Gastroesophageal sphincter (tissue), 4 donors: ENCODE results near the gene STX2. TPM values are rescaled to one million over a fixed set of nuclear protein-coding genes. Genes with fewer than 3 reads are reported as not detected.
A peak's percentile ranks its signal among the peaks of the same experiment; 100 is the strongest.

ENCODE experiments used
- ATAC-seq: fragments of 150-250 bp; one replicate; pipeline ENCODE4 v1.9.1; 2016; ENCODE audit warnings: mild to moderate bottlenecking, moderate library complexity
- H3K27ac ChIP-seq, 4 donors: fragments of 200-600 bp; sonication (generic) in 3 of 4; 1 replicate in 3 of 4; 2 replicates in 1 of 4; pipeline ENCODE4 v1.5.1; 2016 to 2019
- H3K27me3 ChIP-seq: fragments of 200-600 bp; sonication (generic); one replicate; pipeline ENCODE4 v1.5.1; 2019
- H3K36me3 ChIP-seq, 2 donors: fragments of 200-600 bp; sonication (generic); one replicate each; pipeline ENCODE4 v1.5.1; 2019; ENCODE audit warnings: control low read depth in 1 of 2
- H3K4me1 ChIP-seq, 3 donors: fragments of 200-600 bp; sonication (generic); 1 replicate in 2 of 3; 2 replicates in 1 of 3; pipeline ENCODE4 v1.5.1; 2016 to 2019; ENCODE audit warnings: control low read depth in 2 of 3
- H3K4me3 ChIP-seq, 2 donors: fragments of 200-600 bp; sonication (generic); one replicate each; pipeline ENCODE4 v1.5.1; 2019; ENCODE audit warnings: mild to moderate bottlenecking in 1 of 2, moderate library complexity in 1 of 2
- H3K9me3 ChIP-seq, 3 donors: fragments of 200-600 bp; sonication (generic); one replicate each; pipeline ENCODE4 v1.5.1; 2017 to 2019; ENCODE audit warnings: control low read depth in 2 of 3
- EP300 ChIP-seq: sonication (generic); formaldehyde crosslinking; IDR thresholded peaks from one replicate; pipeline ENCODE4 v1.6.1; 2017; ENCODE audit warnings: antibody characterized with exemption, mild to moderate bottlenecking
- POLR2A ChIP-seq, 2 donors: fragments of 450-650 bp; IDR thresholded peaks; one replicate each; pipeline ENCODE4 v1.6.1; 2017; ENCODE audit warnings: antibody characterized with exemption in 2 of 2, mild to moderate bottlenecking in 2 of 2, moderate library complexity in 1 of 2
- POLR2AphosphoS5 ChIP-seq: sonication (generic); formaldehyde crosslinking; IDR thresholded peaks from one replicate; pipeline ENCODE4 v1.6.1; 2017; ENCODE audit warnings: antibody characterized with exemption
- WGBS, 2 donors: methylation state at CpG; one replicate each; pipeline ENCODE4 v1.1.5; 2018; ENCODE audit warnings: low coverage in 1 of 2; 5-methylcytosine and 5-hydroxymethylcytosine counted together
- total RNA-seq, 4 donors: library from RNA; depleted of rRNA; stranded (reverse); fragments of >200 nt; gene quantifications; one replicate each; pipeline ENCODE4 v1.1.0, GENCODE V29; 2016
- TF ChIP-seq, protein P1 (sequence below), 4 experiments: fragments of 200-600 bp in 2 of 4; fragments of 450-650 bp in 2 of 4; sonication (generic) in 1 of 4; IDR thresholded peaks; one replicate each; pipeline ENCODE4 v1.5.1; 2017 to 2019; ENCODE audit warnings: antibody characterized with exemption in 4 of 4, mild to moderate bottlenecking in 2 of 4, moderate library complexity in 2 of 4

STX2 gene
- total RNA-seq, 4 donors from 2014 or later: 41.6 to 77.5 (median 54.3) TPM

- no peaks in the 10 kb centered on the region for H3K36me3 ChIP-seq
- no peak for ATAC-seq
- H3K4me1 ChIP-seq: peaks cover 0 to 3% (median 0%) of the 10 kb centered on the region in 3 donors
- no peak overlapping the region for H3K4me3 ChIP-seq
- H3K9me3 ChIP-seq: no peaks in the 10 kb centered on the region
- peaks cover 23% of the 10 kb centered on the region for H3K27me3 ChIP-seq
- peak; percentile 39 for TF ChIP-seq POLR2AphosphoS5
- TF ChIP-seq POLR2A (IDR thresholded peaks at IDR 0.05): no peak
- 94 to 97% methylated on average over 12 to 13 of the region's 14 CpGs for WGBS, 2 donors
- no peak overlapping the region for H3K27ac ChIP-seq
Observed at GRCh38 chr12:130764475-130765185, 74.4 kb downstream of the STX2 start.

DNA sequence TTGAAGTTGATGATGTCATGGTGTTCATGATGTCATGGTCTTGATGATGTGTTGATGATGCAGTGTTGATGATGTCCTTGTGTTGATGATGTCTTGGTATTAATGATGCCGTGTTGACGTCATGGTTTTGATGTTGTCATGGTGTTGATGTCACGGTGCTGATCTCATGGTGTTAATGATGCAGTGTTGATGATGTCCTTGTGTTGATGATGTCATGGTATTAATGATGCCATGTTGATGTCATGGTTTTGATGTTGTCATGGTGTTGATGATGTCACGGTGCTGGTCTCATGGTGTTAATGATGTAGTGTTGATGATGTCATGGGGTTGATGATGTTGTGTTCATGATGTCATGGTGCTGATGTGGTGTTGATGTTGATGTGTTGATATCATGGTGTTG, 75.0 kb downstream of the STX2 start:
- no peak for ATAC-seq
- H3K4me3 ChIP-seq: no peak overlapping the region
- H3K36me3 ChIP-seq: no peaks in the 10 kb centered on the region
- TF ChIP-seq POLR2AphosphoS5: no peak
- no peaks in the 10 kb centered on the region for H3K9me3 ChIP-seq
- no peak overlapping the region for H3K27ac ChIP-seq
- H3K4me1 ChIP-seq: peaks cover 0 to 3% (median 0%) of the 10 kb centered on the region in 3 donors
- peaks cover 23% of the 10 kb centered on the region for H3K27me3 ChIP-seq
- WGBS, 2 donors: 92 to 100% methylated on average over 1 to 2 of the region's 4 CpGs

DNA sequence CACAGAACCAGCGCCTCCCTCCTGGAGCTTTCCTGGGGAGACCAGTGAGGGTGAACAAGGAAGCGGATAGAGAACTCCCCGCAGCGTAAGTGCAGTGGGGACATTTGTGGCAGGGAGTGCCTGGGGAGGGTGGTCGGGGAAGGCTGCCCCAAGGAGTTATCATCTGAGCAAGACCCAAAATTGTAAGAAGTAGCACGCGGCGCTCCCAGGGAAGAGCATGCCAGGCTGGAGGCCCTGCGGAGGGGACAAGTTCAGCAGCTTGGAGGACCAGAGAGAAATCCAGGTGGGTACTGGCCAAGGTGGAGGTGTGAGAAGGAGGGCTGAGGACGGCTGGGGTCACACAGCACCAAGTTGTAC, 76.8 kb downstream of the STX2 start:
- Histone ChIP-seq H3K27ac (no peak overlapping the region), H3K9me3 (no peaks in the 10 kb centered on the region), H3K27me3 (peaks cover 23% of the 10 kb centered on the region), H3K4me3 (no peak overlapping the region), H3K36me3 (no peaks in the 10 kb centered on the region), H3K4me1 (peaks cover 0 to 3% (median 0%) of the 10 kb centered on the region in 3 donors)
- no peak for ATAC-seq
- WGBS, 2 donors: 51% methylated on average over 5 of the region's 10 CpGs; no CpG with 5 or more reads in 1 of the 2 donors
- no peak for TF ChIP-seq POLR2A (IDR thresholded peaks at IDR 0.05)
- no peak for TF ChIP-seq EP300
- TF ChIP-seq POLR2AphosphoS5: no peak
- TF ChIP-seq, protein P1, sequence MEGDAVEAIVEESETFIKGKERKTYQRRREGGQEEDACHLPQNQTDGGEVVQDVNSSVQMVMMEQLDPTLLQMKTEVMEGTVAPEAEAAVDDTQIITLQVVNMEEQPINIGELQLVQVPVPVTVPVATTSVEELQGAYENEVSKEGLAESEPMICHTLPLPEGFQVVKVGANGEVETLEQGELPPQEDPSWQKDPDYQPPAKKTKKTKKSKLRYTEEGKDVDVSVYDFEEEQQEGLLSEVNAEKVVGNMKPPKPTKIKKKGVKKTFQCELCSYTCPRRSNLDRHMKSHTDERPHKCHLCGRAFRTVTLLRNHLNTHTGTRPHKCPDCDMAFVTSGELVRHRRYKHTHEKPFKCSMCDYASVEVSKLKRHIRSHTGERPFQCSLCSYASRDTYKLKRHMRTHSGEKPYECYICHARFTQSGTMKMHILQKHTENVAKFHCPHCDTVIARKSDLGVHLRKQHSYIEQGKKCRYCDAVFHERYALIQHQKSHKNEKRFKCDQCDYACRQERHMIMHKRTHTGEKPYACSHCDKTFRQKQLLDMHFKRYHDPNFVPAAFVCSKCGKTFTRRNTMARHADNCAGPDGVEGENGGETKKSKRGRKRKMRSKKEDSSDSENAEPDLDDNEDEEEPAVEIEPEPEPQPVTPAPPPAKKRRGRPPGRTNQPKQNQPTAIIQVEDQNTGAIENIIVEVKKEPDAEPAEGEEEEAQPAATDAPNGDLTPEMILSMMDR (IDR thresholded peaks at IDR 0.05): no peak

- no peaks in the 10 kb centered on the region for H3K9me3 ChIP-seq
- no peak overlapping the region for H3K27ac ChIP-seq
- WGBS, 2 donors: no CpG with 5 or more reads among the region's 29 CpGs
- peaks cover 23% of the 10 kb centered on the region for H3K27me3 ChIP-seq
- H3K4me1 ChIP-seq: peaks cover 0 to 3% (median 0%) of the 10 kb centered on the region in 3 donors
- no peaks in the 10 kb centered on the region for H3K36me3 ChIP-seq
- no peak for ATAC-seq
- no peak overlapping the region for H3K4me3 ChIP-seq
- TF ChIP-seq POLR2AphosphoS5 (no peak), EP300 (no peak)
- TF ChIP-seq, protein P1 (IDR thresholded peaks at IDR 0.05): peak in 2 of 4 experiments; percentile 12 to 49
Observed at GRCh38 chr12:130761537-130762318, 77.3 kb downstream of the STX2 start.

- ATAC-seq: no peak
- WGBS, 2 donors: 90 to 94% methylated on average over 2 of the region's 3 CpGs
- Histone ChIP-seq H3K9me3 (no peaks in the 10 kb centered on the region), H3K4me3 (no peak overlapping the region), H3K36me3 (no peaks in the 10 kb centered on the region), H3K27me3 (peaks cover 46% of the 10 kb centered on the region), H3K27ac (no peak overlapping the region), H3K4me1 (no peaks in the 10 kb centered on the region)
- no peak for TF ChIP-seq POLR2AphosphoS5
- TF ChIP-seq, protein P1 (IDR thresholded peaks at IDR 0.05): no peak
- no peak for TF ChIP-seq POLR2A (IDR thresholded peaks at IDR 0.05)
- TF ChIP-seq EP300: no peak
Observed at GRCh38 chr12:130754234-130754901, 84.7 kb downstream of the STX2 start.
